HepG2 (cell line): ENCODE results near the gene CBX6. TPM values are rescaled to one million over a fixed set of nuclear protein-coding genes. Genes with fewer than 3 reads are reported as not detected.

Source experiments
- ATAC-seq: fragments of 200-7000 bp; cut with Tn5 transposase; 3 replicates; pipeline ENCODE4 v1.9.1; 2020; ENCODE audit warnings: mild to moderate bottlenecking, moderate library complexity
- BruUV-seq: library from RNA; stranded (reverse); fragments of 400-500 nt; replicated peaks from 2 replicates; lab custom pipeline; 2021; lab: Mats Ljungman, UMichigan
- CTCF ChIA-PET: fragments of 300-600 bp; formaldehyde crosslinking; extraction: SDS; loops from one replicate; lab custom pipeline; 2021; ENCODE audit warnings: low total read pairs, inconsistent platforms, low intra/inter-chr PET ratio; lab: Yijun Ruan, JAX
- POLR2A ChIA-PET: fragments of 350-600 bp; sonication (Branson Sonifier 250); formaldehyde crosslinking; loops from one replicate; lab custom pipeline; 2020; ENCODE audit warnings: antibody characterized with exemption, inconsistent platforms; lab: Yijun Ruan, JAX
- DNase-seq: peaks from one replicate; pipeline ENCODE4 v3.0.0-alpha.2; 2015; ENCODE audit warnings: low spot score
- FAIRE-seq: peaks from 3 replicates; lab custom pipeline; 2011; peaks lifted over from hg19 to GRCh38; lab: Jason Lieb, UNC
- H2AFZ ChIP-seq: one replicate; pipeline ENCODE4 v1.6.1; 2011; ENCODE audit warnings: low read length, inconsistent platforms
- H3K27ac ChIP-seq: fragments of 300-600 bp; 3 replicates; pipeline ENCODE4 v1.8.0; 2011; ENCODE audit warnings: mixed run types, mild to moderate bottlenecking, mixed read lengths, low read length, inconsistent platforms; ENCODE audit not compliant: insufficient read depth; ENCODE audit errors: extremely low read length
- H3K27me3 ChIP-seq, 2 experiments: fragments of 200-600 bp in 1 of 2; 2 replicates in 1 of 2; 3 replicates in 1 of 2; pipeline versions ENCODE4 v1.6.0 to v1.8.0; 2011; ENCODE audit warnings: low read length in 2 of 2, mild to moderate bottlenecking in 2 of 2, moderate library complexity in 2 of 2, inconsistent platforms in 1 of 2; ENCODE audit not compliant: insufficient read depth in 2 of 2, control insufficient read depth in 1 of 2
- H3K36me3 ChIP-seq, 2 experiments: fragments of 200-600 bp in 1 of 2; replicated peaks in 1 of 2; 2 replicates in 1 of 2; 3 replicates in 1 of 2; pipeline versions ENCODE4 v1.5.1 to v1.8.0; 2011; ENCODE audit warnings: low read length in 2 of 2, inconsistent platforms in 1 of 2; ENCODE audit not compliant: insufficient read depth in 2 of 2, control insufficient read depth in 1 of 2
- H3K4me1 ChIP-seq: 2 replicates; pipeline ENCODE4 v1.5.1; 2012; ENCODE audit warnings: low read length, inconsistent platforms; ENCODE audit not compliant: insufficient read depth
- H3K4me2 ChIP-seq: 2 replicates; pipeline ENCODE4 v1.6.0; 2011; ENCODE audit warnings: low read depth, low read length, inconsistent platforms
- H3K4me3 ChIP-seq, 3 experiments: fragments of 200-600 bp in 1 of 3; sonication (generic), shearing (Covaris generic) in 1 of 3; replicated peaks in 1 of 3; 2 replicates each; pipeline ENCODE4 v1.5.1; 2011 to 2016; ENCODE audit warnings: low read length in 3 of 3, inconsistent platforms in 2 of 3, low read depth in 2 of 3, mild to moderate bottlenecking in 2 of 3, control low read depth in 1 of 3, mixed read lengths in 1 of 3; ENCODE audit not compliant: insufficient read depth in 1 of 3
- H3K79me2 ChIP-seq: one replicate; pipeline ENCODE4 v1.6.1; 2011; ENCODE audit warnings: low read length, inconsistent platforms; ENCODE audit not compliant: insufficient read depth
- H3K9ac ChIP-seq: 2 replicates; pipeline ENCODE4 v1.6.0; 2011; ENCODE audit warnings: mild to moderate bottlenecking, low read depth, low read length, inconsistent platforms; ENCODE audit not compliant: insufficient read depth
- H3K9me3 ChIP-seq: 2 replicates; pipeline ENCODE4 v1.5.1; 2012; ENCODE audit warnings: mild to moderate bottlenecking, low read length
- H4K20me1 ChIP-seq: 2 replicates; pipeline ENCODE4 v1.6.0; 2011; ENCODE audit warnings: inconsistent platforms, mild to moderate bottlenecking, low read length, moderate library complexity; ENCODE audit not compliant: insufficient read depth
- CBX1 ChIP-seq: IDR thresholded peaks from one replicate; pipeline ENCODE4 v1.6.1; 2016; ENCODE audit warnings: antibody characterized with exemption, low read depth
- POGZ ChIP-seq: sonication (generic); formaldehyde crosslinking; IDR thresholded peaks from 2 replicates; pipeline ENCODE4 v1.4.0; 2020; ENCODE audit warnings: mild to moderate bottlenecking, missing genetic modification reagents
- SCMH1 ChIP-seq: sonication (generic); formaldehyde crosslinking; IDR thresholded peaks from 2 replicates; pipeline ENCODE4 v1.9.0; 2021; ENCODE audit warnings: missing genetic modification reagents, mild to moderate bottlenecking, borderline replicate concordance
- ZFP91 ChIP-seq: sonication (generic); formaldehyde crosslinking; IDR thresholded peaks from 2 replicates; pipeline ENCODE4 v1.9.0; 2022; ENCODE audit warnings: missing genetic modification reagents, mild to moderate bottlenecking, borderline replicate concordance
- ZKSCAN5 ChIP-seq: sonication (generic); formaldehyde crosslinking; IDR thresholded peaks from 2 replicates; pipeline ENCODE4 v1.5.1; 2020; ENCODE audit warnings: mild to moderate bottlenecking, missing genetic modification reagents
- ZNF775 ChIP-seq: sonication (generic); formaldehyde crosslinking; IDR thresholded peaks from 2 replicates; pipeline ENCODE4 v1.4.0; 2020; ENCODE audit warnings: missing genetic modification reagents, mild to moderate bottlenecking, moderate library complexity, borderline replicate concordance
- WGBS: methylation state at CpG from one replicate; pipeline ENCODE4 v1.1.6; 2017; ENCODE audit warnings: low lambda C conversion rate; 5-methylcytosine and 5-hydroxymethylcytosine counted together
- in situ Hi-C: cut with HindIII; loops from 2 replicates; pipeline ENCODE4 v1.10.0; 2017; ENCODE audit warnings: low pct_unique_long_range_greater_than_20kb; ENCODE audit not compliant: extremely low pct_ligation_motif_present
- intact Hi-C: fragments of 100-400 bp; cut with micrococcal nuclease; formaldehyde crosslinking; loops from one replicate; pipeline ENCODE4 v1.10.0; 2022; ENCODE audit not compliant: unreplicated experiment
- polyA plus RNA-seq, 8 experiments: library from polyadenylated mRNA; depleted of rRNA in 3 of 8; stranded (reverse) in 7 of 8; unstranded in 1 of 8; fragments of >200 nt; fragmentation: Illumina TruSeq in 4 of 8; extraction: Trizol in 4 of 8; gene quantifications; 2 replicates each; pipeline versions ENCODE4 v1.2.1 to v1.2.3, GENCODE V29; 2011 to 2016; ENCODE audit warnings: low read depth in 4 of 8, missing spikeins in 1 of 8, mixed read lengths in 1 of 8; ENCODE audit not compliant: insufficient read depth in 1 of 8
- total RNA-seq, 5 experiments: library from RNA; depleted of rRNA; stranded (reverse); fragments of >200 nt; fragmentation: Illumina TruSeq; extraction: Trizol; gene quantifications; 2 replicates each; pipeline ENCODE4 v1.2.3, GENCODE V29; 2016; ENCODE audit warnings: low read depth in 1 of 5

The CBX6 gene
- total and polyA plus RNA-seq, 2 of the 13 experiments (the other 11 are each of a cell fraction or from before 2014, with no cell fraction given), result 1.7 to 6.5 TPM

- intact Hi-C loops, result no loop called here
- H3K9me3 ChIP-seq, result no peaks in the 10 kb centered on the region
- no peaks in the 10 kb centered on the region for H3K27me3 ChIP-seq
- H2AFZ ChIP-seq, result no peak overlapping the region
- no peak overlapping the region for H3K9ac ChIP-seq
- TF ChIP-seq POGZ (CRISPR knock-in tag) (no peak), SCMH1 (no peak)
- no peaks in the 10 kb centered on the region for H3K36me3 ChIP-seq
- H3K79me2 ChIP-seq, result no peaks in the 10 kb centered on the region
- H3K4me2 ChIP-seq, result no peak overlapping the region
- no peaks in the 10 kb centered on the region for H3K4me1 ChIP-seq
- 63% methylated on average over 5 of the region's 10 CpGs for WGBS
- H3K27ac ChIP-seq, result no peak overlapping the region
- CTCF ChIA-PET, result no interaction called here
- FAIRE-seq, result no peak
- no peak for ATAC-seq
- POLR2A ChIA-PET, result no interaction called here
- H4K20me1 ChIP-seq, result no peaks in the 10 kb centered on the region
- no peak for DNase-seq
- no peak overlapping the region for H3K4me3 ChIP-seq
- in situ Hi-C loops, result no loop called here
- BruUV-seq, result no TSS peak
Observed at GRCh38 chr22:38828616-38829205, 43.3 kb downstream of the CBX6 start.

- 88% methylated on average over 10 of the region's 11 CpGs for WGBS
Observed at GRCh38 chr22:38828191-38828590, 43.8 kb downstream of the CBX6 start.

More at GRCh38 chr22:38828191-38828590, 43.8 kb downstream of the CBX6 start:
- Histone ChIP-seq H3K36me3 (no peaks in the 10 kb centered on the region), H3K79me2 (no peaks in the 10 kb centered on the region), H3K27me3 (no peaks in the 10 kb centered on the region), H4K20me1 (no peaks in the 10 kb centered on the region), H3K4me3 (no peak overlapping the region), H3K9ac (no peak overlapping the region), H2AFZ (no peak overlapping the region), H3K27ac (no peak overlapping the region), H3K4me1 (no peaks in the 10 kb centered on the region), H3K9me3 (no peaks in the 10 kb centered on the region), H3K4me2 (no peak overlapping the region)
- POLR2A ChIA-PET, result no interaction called here
- no peak for DNase-seq
- no peak for TF ChIP-seq CBX1
- TF ChIP-seq ZKSCAN5 (CRISPR knock-in tag), result no peak
- no peak for TF ChIP-seq ZNF775 (CRISPR knock-in tag)
- TF ChIP-seq ZFP91 (CRISPR knock-in tag), result no peak
- BruUV-seq, result no TSS peak
- CTCF ChIA-PET, result no interaction called here
- no peak for ATAC-seq
- FAIRE-seq, result no peak
- in situ Hi-C loops, result no loop called here
- intact Hi-C loops, result no loop called here
